ENCODE data around the gene TMEM202.

- TF ChIP-seq CTCF (IDR thresholded peaks at IDR 0.05) (no peak), POLR2A (IDR thresholded peaks at IDR 0.05) (no peak), POLR2AphosphoS5 (IDR thresholded peaks at IDR 0.05; ENCODE audit: insufficient read depth in 1 of 2, low read depth in 1 of 2) (no peak)
Observed at GRCh38 chr15:72354496-72354895, 43.6 kb upstream of the TMEM202 start.
